AG04450 (cell line): ENCODE measurements around the gene ACTG2. TPM values are rescaled to one million over a fixed set of nuclear protein-coding genes. Genes with fewer than 3 reads are reported as not detected.

ENCODE experiments used
- CTCF ChIA-PET: fragments of 300-600, 350-600 bp; formaldehyde crosslinking; extraction: SDS; loops from one replicate; lab custom pipeline; 2022; ENCODE audit warnings: antibody characterized with exemption, inconsistent platforms; lab: Charles Lee
- POLR2A ChIA-PET: fragments of 350-600 bp; formaldehyde crosslinking; extraction: SDS; loops from one replicate; lab custom pipeline; 2021; ENCODE audit warnings: antibody characterized with exemption, inconsistent platforms; lab: Yijun Ruan, JAX
- DNase-seq: peaks from one replicate; pipeline ENCODE4 v3.0.0-alpha.2; 2011; ENCODE audit warnings: low read depth, low spot score
- H3K27ac ChIP-seq: one replicate; pipeline ENCODE4 v1.5.1; 2012; ENCODE audit warnings: low read depth, low read length, control low read depth
- H3K27me3 ChIP-seq: one replicate; pipeline ENCODE4 v1.6.0; 2012; ENCODE audit warnings: low read length; ENCODE audit not compliant: control insufficient read depth, insufficient read depth
- H3K4me3 ChIP-seq: 2 replicates; pipeline ENCODE4 v1.5.1; 2011; ENCODE audit warnings: mild to moderate bottlenecking, low read depth, low read length, control low read depth
- H3K9me3 ChIP-seq: 2 replicates; pipeline ENCODE4 v1.5.1; 2012; ENCODE audit warnings: low read length; ENCODE audit not compliant: control insufficient read depth, insufficient read depth
- CTCF ChIP-seq: IDR thresholded peaks from 2 replicates; pipeline ENCODE4 v1.5.1; 2011; ENCODE audit warnings: low read depth, low read length, control low read depth, inconsistent platforms
- polyA plus RNA-seq: library from polyadenylated mRNA; depleted of rRNA; stranded (reverse); fragments of >200 nt; gene quantifications from 2 replicates; pipeline ENCODE4 v1.2.3, GENCODE V29; 2011

The ACTG2 gene
- polyA plus RNA-seq, 1 experiment: 641 TPM

GRCh38 chr2:73915437-73915993, 22.7 kb downstream of the ACTG2 start:
- H3K27me3 ChIP-seq: no peaks in the 10 kb centered on the region
- no peaks in the 10 kb centered on the region for H3K9me3 ChIP-seq
- H3K4me3 ChIP-seq: no peak overlapping the region
- TF ChIP-seq CTCF: no peak
- DNase-seq: no peak
- ChIA-PET POLR2A (interaction anchor here (0.7 to 1.1 kb wide), 3 partner anchors 72 to 88 kb away, joined by 3 to 7 read pairs (median 3); no protein-coding TSS in a partner anchor), CTCF (interaction anchor here (0.6 to 0.7 kb wide), 2 partner anchors 53 to 550 kb away, joined by 3 to 5 read pairs; partner anchors contain the start of gene MOGS)
- H3K27ac ChIP-seq: no peak overlapping the region

GRCh38 chr2:73916666-73917065, 23.9 kb downstream of the ACTG2 start:
- Histone ChIP-seq H3K9me3 (no peaks in the 10 kb centered on the region), H3K27ac (no peak overlapping the region), H3K27me3 (no peaks in the 10 kb centered on the region), H3K4me3 (no peak overlapping the region)
- ChIA-PET POLR2A (interaction anchor here (1.6 kb wide), 1 partner anchor 88 kb away, joined by 8 read pairs; the partner anchor contains the start of gene STAMBP), CTCF (interaction anchor here (2.1 kb wide), 1 partner anchor 90 kb away, joined by 6 read pairs; no protein-coding TSS in a partner anchor)
- DNase-seq: no peak
- TF ChIP-seq CTCF: no peak

GRCh38 chr2:73917296-73917695, 24.5 kb downstream of the ACTG2 start:
- no peak overlapping the region for H3K4me3 ChIP-seq
- no peaks in the 10 kb centered on the region for H3K9me3 ChIP-seq
- CTCF ChIA-PET: interaction anchor here (2.1 kb wide), 1 partner anchor 90 kb away, joined by 6 read pairs; no protein-coding TSS in a partner anchor
- TF ChIP-seq CTCF: no peak
- no peaks in the 10 kb centered on the region for H3K27me3 ChIP-seq
- no peak for DNase-seq
- POLR2A ChIA-PET: interaction anchor here (1.6 kb wide), 1 partner anchor 89 kb away, joined by 8 read pairs; the partner anchor contains the start of gene STAMBP
- no peak overlapping the region for H3K27ac ChIP-seq

GRCh38 chr2:73917696-73918207, 24.9 kb downstream of the ACTG2 start:
- TF ChIP-seq CTCF: no peak
- POLR2A ChIA-PET: interaction anchor here (1.6 kb wide), 1 partner anchor 89 kb away, joined by 8 read pairs; the partner anchor contains the start of gene STAMBP
- Histone ChIP-seq H3K27ac (no peak overlapping the region), H3K4me3 (no peak overlapping the region), H3K9me3 (no peaks in the 10 kb centered on the region), H3K27me3 (no peaks in the 10 kb centered on the region)
- no peak for DNase-seq
- CTCF ChIA-PET: interaction anchor here (2.1 kb wide), 1 partner anchor 91 kb away, joined by 6 read pairs; no protein-coding TSS in a partner anchor

GRCh38 chr2:73918856-73919255, 26.0 kb downstream of the ACTG2 start:
- no peak for DNase-seq
- CTCF ChIA-PET: interaction anchor here (2.1 kb wide), 1 partner anchor 92 kb away, joined by 6 read pairs; no protein-coding TSS in a partner anchor
- no peaks in the 10 kb centered on the region for H3K27me3 ChIP-seq
- no peaks in the 10 kb centered on the region for H3K9me3 ChIP-seq
- POLR2A ChIA-PET: interaction anchor here (0.6 to 0.7 kb wide), 2 partner anchors 16 to 725 kb away, joined by 3 to 7 read pairs; no protein-coding TSS in a partner anchor
- no peak overlapping the region for H3K27ac ChIP-seq
- TF ChIP-seq CTCF: no peak
- no peak overlapping the region for H3K4me3 ChIP-seq
